Renal pelvis (tissue), 12 donors: ENCODE data around the gene ARIH2. TPM values are rescaled to one million over a fixed set of nuclear protein-coding genes. Genes with fewer than 3 reads are reported as not detected.
"Not testable (repeated sequence)": the region's sequence is repeated elsewhere in the genome, so short reads cannot be mapped to it uniquely, and the experiment has no call there.

Experiments
- DNase-seq: peaks from one replicate; pipeline ENCODE4 v3.0.0-alpha.2; 2013
- long read RNA-seq, 16 experiments: transcript quantifications; one replicate each; lab custom pipeline, GENCODE V29; 2026
- polyA plus RNA-seq, 3 donors: library from polyadenylated mRNA; unstranded; fragments of 120-200 nt; gene quantifications; one replicate each; pipeline ENCODE4 v1.2.1, GENCODE V29; 2013; ENCODE audit not compliant: insufficient read length in 3 of 3

The ARIH2 gene
- polyA plus RNA-seq: 100 to 1,000 TPM in 1 of 3 donors, 10 to 100 TPM in 2; 65.3 to 111 (median 94.8) TPM
- long read RNA-seq, donor 1, full-length matches to known transcripts: 9 of 15 reads
- long read RNA-seq, donor 1, partial matches to known transcripts: 6 of 15 reads
- long read RNA-seq, donor 1, other reads (novel, unspliced or antisense): 0 of 15 reads
- long read RNA-seq, donor 2, full-length matches to known transcripts: 10 of 24 reads
- long read RNA-seq, donor 2, partial matches to known transcripts: 14 of 24 reads
- long read RNA-seq, donor 2, other reads (novel, unspliced or antisense): 0 of 24 reads
- long read RNA-seq, donor 3, partial matches to known transcripts: 8 of 10 reads
- long read RNA-seq, donor 3, other reads (novel, unspliced or antisense): 0 of 10 reads
- long read RNA-seq, donor 4, full-length matches to known transcripts: 8 of 8 reads
- long read RNA-seq, donor 4, partial matches to known transcripts: 0 of 8 reads
- long read RNA-seq, donor 4, other reads (novel, unspliced or antisense): 0 of 8 reads
- long read RNA-seq, donor 5, full-length matches to known transcripts: 2 of 2 reads
- long read RNA-seq, donor 5, partial matches to known transcripts: 0 of 2 reads
- long read RNA-seq, donor 5, other reads (novel, unspliced or antisense): 0 of 2 reads
- long read RNA-seq, donor 6, transcript ARIH2-228 (3 exons, 731 nt): major isoform, 5 of 10 reads
- long read RNA-seq, donor 6, partial matches to known transcripts: 0 of 10 reads
- long read RNA-seq, donor 6, other reads (novel, unspliced or antisense): 0 of 10 reads
- long read RNA-seq, donor 7, full-length matches to known transcripts: 6 of 14 reads
- long read RNA-seq, donor 7, partial matches to known transcripts: 8 of 14 reads
- long read RNA-seq, donor 7, other reads (novel, unspliced or antisense): 0 of 14 reads
- long read RNA-seq, donor 8, partial matches to known transcripts: 7 of 13 reads
- long read RNA-seq, donor 8, other reads (novel, unspliced or antisense): 0 of 13 reads
- long read RNA-seq, donor 9, full-length matches to known transcripts: 9 of 19 reads
- long read RNA-seq, donor 9, partial matches to known transcripts: 10 of 19 reads
- long read RNA-seq, donor 9, other reads (novel, unspliced or antisense): 0 of 19 reads
- long read RNA-seq, donor 10, full-length matches to known transcripts: 7 of 20 reads
- long read RNA-seq, donor 10, partial matches to known transcripts: 13 of 20 reads
- long read RNA-seq, donor 10, other reads (novel, unspliced or antisense): 0 of 20 reads
- long read RNA-seq, donor 11, partial matches to known transcripts: 9 of 11 reads
- long read RNA-seq, donor 11, other reads (novel, unspliced or antisense): 0 of 11 reads
- long read RNA-seq, donor 12, full-length matches to known transcripts: 18 of 26 reads
- long read RNA-seq, donor 12, partial matches to known transcripts: 8 of 26 reads
- long read RNA-seq, donor 12, other reads (novel, unspliced or antisense): 0 of 26 reads
- long read RNA-seq, donor 13, full-length matches to known transcripts: 4 of 17 reads
- long read RNA-seq, donor 13, partial matches to known transcripts: 13 of 17 reads
- long read RNA-seq, donor 13, other reads (novel, unspliced or antisense): 0 of 17 reads
- long read RNA-seq, donor 14: 0 reads
- long read RNA-seq, donor 15, full-length matches to known transcripts: 10 of 99 reads
- long read RNA-seq, donor 15, partial matches to known transcripts: 79 of 99 reads
- long read RNA-seq, donor 15, other reads (novel, unspliced or antisense): 10 of 99 reads
- long read RNA-seq, donor 16, full-length matches to known transcripts: 10 of 10 reads
- long read RNA-seq, donor 16, partial matches to known transcripts: 0 of 10 reads
- long read RNA-seq, donor 16, other reads (novel, unspliced or antisense): 0 of 10 reads

GRCh38 chr3:48918388-48919214 is at the start of gene ARIH2:
Gene ARIH2 (plus strand): TSS chr3:48918842. CDS start chr3:48927559, 8,717 bp downstream.
- DNase-seq: peak; percentile 94

- no peak for DNase-seq
These were observed 41.0 kb upstream of the ARIH2 start for GRCh38 chr3:48877671-48878070.

GRCh38 chr3:48879307-48879993 is 39.2 kb upstream of the ARIH2 start:
- DNase-seq: no peak

- no peak for DNase-seq
These were observed 38.7 kb upstream of the ARIH2 start for GRCh38 chr3:48879994-48880377.

- DNase-seq: no peak
These were observed 37.6 kb upstream of the ARIH2 start for GRCh38 chr3:48881006-48881405.

- DNase-seq: no peak
These were observed 37.0 kb upstream of the ARIH2 start for GRCh38 chr3:48881652-48882114.

GRCh38 chr3:48885753-48886152 is 32.9 kb upstream of the ARIH2 start:
- DNase-seq: no peak

- DNase-seq: no peak
These were observed 27.0 kb upstream of the ARIH2 start for GRCh38 chr3:48891606-48892005.

- DNase-seq: no peak
These were observed 24.1 kb upstream of the ARIH2 start for GRCh38 chr3:48894516-48894915.

- DNase-seq: no peak
These were observed 21.7 kb upstream of the ARIH2 start for GRCh38 chr3:48896936-48897335.

- DNase-seq: no peak
These were observed 20.9 kb upstream of the ARIH2 start for GRCh38 chr3:48897460-48898376.

- DNase-seq: peak; percentile 75
These were observed 20.0 kb upstream of the ARIH2 start, which contains the start of gene SLC25A20 for GRCh38 chr3:48898383-48899234. Gene SLC25A20 (minus strand): TSS chr3:48898882. CDS start chr3:48898794, 88 bp downstream.

- DNase-seq: no peak
These were observed 19.4 kb upstream of the ARIH2 start for GRCh38 chr3:48899273-48899672.

- not testable (repeated sequence) for DNase-seq
These were observed 11.6 kb upstream of the ARIH2 start for GRCh38 chr3:48907026-48907425.

GRCh38 chr3:48915296-48915695 is 3.3 kb upstream of the ARIH2 start:
- no peak for DNase-seq
